ENCODE data around the gene PLN. TPM values are rescaled to one million over a fixed set of nuclear protein-coding genes. Genes with fewer than 3 reads are reported as not detected.

The PLN gene
- total and polyA plus RNA-seq, 7 donors, result 2.3 to 454 (median 294) TPM

DNA sequence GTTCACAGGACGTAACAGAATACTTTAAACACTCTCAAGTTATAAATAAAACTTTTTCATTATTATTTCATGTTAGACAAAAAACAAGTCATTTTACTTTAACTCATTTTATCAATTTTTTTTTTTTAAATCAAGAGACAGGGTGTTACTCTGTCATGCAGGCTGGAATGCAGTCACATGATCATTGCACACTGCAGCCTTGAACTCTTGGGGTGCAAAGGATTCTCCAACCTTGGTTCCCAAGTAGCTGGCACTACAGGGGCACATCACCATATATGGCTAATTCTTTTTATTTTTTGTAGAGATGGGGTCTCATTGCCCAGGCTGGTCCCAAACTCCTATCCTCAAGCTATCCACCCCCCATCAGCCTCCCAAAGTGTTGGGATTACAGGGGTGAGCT is 14.2 kb downstream of the PLN start:
- Histone ChIP-seq H3K9me3 (no peaks in the 10 kb centered on the region), H3K4me3 (no peak overlapping the region), H3K4me1 (peaks cover 0 to 35% (median 16%) of the 10 kb centered on the region in 4 donors), H3K27me3 (no peaks in the 10 kb centered on the region), H3K36me3 (peaks cover 0 to 25% (median 3%) of the 10 kb centered on the region in 4 donors), H3K27ac (peak overlapping the region in 1 of 4 donors; percentile 38)
- 92 to 95% methylated on average over 1 of the region's 1 CpG for WGBS, 2 donors
- intact Hi-C loops (cut with DNase I), result no loop called here
- DNase-seq, result no peak
- no peak for TF ChIP-seq POLR2A (IDR thresholded peaks at IDR 0.05)
- TF ChIP-seq, protein P1, sequence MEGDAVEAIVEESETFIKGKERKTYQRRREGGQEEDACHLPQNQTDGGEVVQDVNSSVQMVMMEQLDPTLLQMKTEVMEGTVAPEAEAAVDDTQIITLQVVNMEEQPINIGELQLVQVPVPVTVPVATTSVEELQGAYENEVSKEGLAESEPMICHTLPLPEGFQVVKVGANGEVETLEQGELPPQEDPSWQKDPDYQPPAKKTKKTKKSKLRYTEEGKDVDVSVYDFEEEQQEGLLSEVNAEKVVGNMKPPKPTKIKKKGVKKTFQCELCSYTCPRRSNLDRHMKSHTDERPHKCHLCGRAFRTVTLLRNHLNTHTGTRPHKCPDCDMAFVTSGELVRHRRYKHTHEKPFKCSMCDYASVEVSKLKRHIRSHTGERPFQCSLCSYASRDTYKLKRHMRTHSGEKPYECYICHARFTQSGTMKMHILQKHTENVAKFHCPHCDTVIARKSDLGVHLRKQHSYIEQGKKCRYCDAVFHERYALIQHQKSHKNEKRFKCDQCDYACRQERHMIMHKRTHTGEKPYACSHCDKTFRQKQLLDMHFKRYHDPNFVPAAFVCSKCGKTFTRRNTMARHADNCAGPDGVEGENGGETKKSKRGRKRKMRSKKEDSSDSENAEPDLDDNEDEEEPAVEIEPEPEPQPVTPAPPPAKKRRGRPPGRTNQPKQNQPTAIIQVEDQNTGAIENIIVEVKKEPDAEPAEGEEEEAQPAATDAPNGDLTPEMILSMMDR (IDR thresholded peaks at IDR 0.05), result no peak
- no peak for TF ChIP-seq EP300 (IDR thresholded peaks at IDR 0.05)
- no peak for TF ChIP-seq POLR2AphosphoS5 (IDR thresholded peaks at IDR 0.05)

GRCh38 chr6:118562959-118563358 is 14.9 kb downstream of the PLN start:
- TF ChIP-seq POLR2A (IDR thresholded peaks at IDR 0.05) (no peak), EP300 (IDR thresholded peaks at IDR 0.05) (no peak), POLR2AphosphoS5 (IDR thresholded peaks at IDR 0.05) (no peak)
- TF ChIP-seq, protein P1 (IDR thresholded peaks at IDR 0.05), result no peak
- Histone ChIP-seq H3K36me3 (peaks cover 0 to 25% (median 3%) of the 10 kb centered on the region in 4 donors), H3K9me3 (no peaks in the 10 kb centered on the region), H3K27me3 (no peaks in the 10 kb centered on the region), H3K4me1 (peaks cover 0 to 29% (median 12%) of the 10 kb centered on the region in 4 donors), H3K4me3 (no peak overlapping the region), H3K27ac (peak overlapping the region in 2 of 4 donors; percentile 34 to 38)
- 80 to 96% methylated on average over 1 of the region's 1 CpG for WGBS, 2 donors
- intact Hi-C loops (cut with DNase I), result no loop called here
- no peak for DNase-seq

- H3K27me3 ChIP-seq, result no peaks in the 10 kb centered on the region
- 51 to 65% methylated on average over 5 of the region's 5 CpGs for WGBS, 2 donors
- peaks cover 0 to 13% (median 3%) of the 10 kb centered on the region in 4 donors for H3K4me1 ChIP-seq
- H3K4me3 ChIP-seq, result no peak overlapping the region
- peaks cover 0 to 7% (median 0%) of the 10 kb centered on the region in 4 donors for H3K36me3 ChIP-seq
- TF ChIP-seq POLR2AphosphoS5 (IDR thresholded peaks at IDR 0.05), result no peak
- TF ChIP-seq, protein P1 (IDR thresholded peaks at IDR 0.05), result peak in 1 of 4 experiments; percentile 9
- no peak for DNase-seq
- no peaks in the 10 kb centered on the region for H3K9me3 ChIP-seq
- H3K27ac ChIP-seq, result no peak overlapping the region
- intact Hi-C loops (cut with DNase I), result no loop called here
Measured at GRCh38 chr6:118565311-118565960, 17.3 kb downstream of the PLN start.

DNA sequence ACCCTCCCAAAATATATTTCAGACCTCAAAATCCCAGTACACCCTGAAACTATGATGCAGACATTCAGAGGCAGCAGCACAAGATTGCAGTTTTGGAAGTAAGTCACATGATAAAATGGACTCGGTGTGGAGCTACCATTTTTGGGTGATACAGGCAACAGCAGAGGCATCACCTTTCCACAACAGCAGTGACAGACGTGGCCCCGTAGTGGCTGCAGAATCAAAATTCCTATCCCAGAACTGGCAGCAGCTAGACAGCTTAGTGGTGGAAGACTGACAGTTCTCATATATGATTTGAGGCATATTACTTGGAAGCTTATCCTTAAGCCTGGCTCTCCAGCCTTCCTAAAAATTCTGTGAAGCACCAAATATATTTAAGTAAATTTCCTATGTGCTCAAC is 19.9 kb downstream of the PLN start:
- no peak for TF ChIP-seq EP300 (IDR thresholded peaks at IDR 0.05)
- no peak for TF ChIP-seq POLR2AphosphoS5 (IDR thresholded peaks at IDR 0.05)
- TF ChIP-seq, protein P1 (IDR thresholded peaks at IDR 0.05), result no peak
- no peak for TF ChIP-seq POLR2A (IDR thresholded peaks at IDR 0.05)
- H3K4me1 ChIP-seq, result peaks cover 0 to 6% (median 0%) of the 10 kb centered on the region in 4 donors
- intact Hi-C loops (cut with DNase I), result no loop called here
- H3K36me3 ChIP-seq, result no peaks in the 10 kb centered on the region
- 90 to 94% methylated on average over 3 of the region's 3 CpGs for WGBS, 2 donors
- no peak for DNase-seq
- no peaks in the 10 kb centered on the region for H3K27me3 ChIP-seq
- H3K4me3 ChIP-seq, result no peak overlapping the region
- no peaks in the 10 kb centered on the region for H3K9me3 ChIP-seq
- no peak overlapping the region for H3K27ac ChIP-seq

Measured in sigmoid colon (tissue), 7 donors.